ENCODE data around the gene SLC33A1. TPM values are rescaled to one million over a fixed set of nuclear protein-coding genes. Genes with fewer than 3 reads are reported as not detected.
A peak's percentile ranks its signal among the peaks of the same experiment; 100 is the strongest.
"Not testable (repeated sequence)": the region's sequence is repeated elsewhere in the genome, so short reads cannot be mapped to it uniquely, and the experiment has no call there.

Gene SLC33A1
- total and polyA plus RNA-seq, 8 donors = 10.1 to 39.1 (median 32.9) TPM

- no peak for TF ChIP-seq CTCF (IDR thresholded peaks at IDR 0.05)
- no peaks in the 10 kb centered on the region for H3K9me3 ChIP-seq
- WGBS, 2 donors = 0 to 1% methylated on average over 45 of the region's 45 CpGs
- peak overlapping the region; percentile 86 to 99 (median 93) for H3K4me3 ChIP-seq
- no peaks in the 10 kb centered on the region for H3K36me3 ChIP-seq
- peaks cover 0 to 22% (median 6%) of the 10 kb centered on the region in 3 donors for H3K4me1 ChIP-seq
- peak; percentile 1 to 9 (median 6) for ATAC-seq
- FAIRE-seq = no peak
- DNase-seq = peak in 2 of 6 donors; percentile 32 to 70
- no peaks in the 10 kb centered on the region for H3K27me3 ChIP-seq
- intact Hi-C loops (cut with DNase I) = no loop called here
- H3K27ac ChIP-seq = peak overlapping the region; percentile 90 to 97 (median 94)
These were observed 750 bp downstream of the SLC33A1 start for GRCh38 chr3:155853214-155854140.

GRCh38 chr3:155852341-155852740 lies 1.9 kb downstream of the SLC33A1 start:
- Histone ChIP-seq H3K4me3 (peak overlapping the region; percentile 86 to 99 (median 93)), H3K36me3 (no peaks in the 10 kb centered on the region), H3K27ac (peak overlapping the region in 2 of 4 donors; percentile 91 to 97), H3K27me3 (no peaks in the 10 kb centered on the region), H3K4me1 (peaks cover 0 to 24% (median 6%) of the 10 kb centered on the region in 3 donors), H3K9me3 (no peaks in the 10 kb centered on the region)
- no peak for FAIRE-seq
- no peak for ATAC-seq
- intact Hi-C loops (cut with DNase I) = no loop called here
- DNase-seq = no peak
- 14 to 20% methylated on average over 2 of the region's 2 CpGs for WGBS, 2 donors
- no peak for TF ChIP-seq CTCF (IDR thresholded peaks at IDR 0.05)

GRCh38 chr3:155849404-155849803 lies 4.8 kb downstream of the SLC33A1 start:
- intact Hi-C loops (cut with DNase I); H3K9me3 ChIP-seq; ATAC-seq; H3K27me3 ChIP-seq; FAIRE-seq; DNase-seq; H3K36me3 ChIP-seq: not testable (repeated sequence)
- Histone ChIP-seq H3K4me1 (peaks cover 0 to 36% (median 6%) of the 10 kb centered on the region in 3 donors), H3K4me3 (peak overlapping the region in 2 of 4 donors; percentile 86 to 99), H3K27ac (peak overlapping the region in 1 of 4 donors; percentile 97)
- WGBS, 2 donors = 33 to 47% methylated on average over 3 of the region's 3 CpGs

- DNase-seq (no peak), ATAC-seq (no peak), FAIRE-seq (no peak)
- H3K27ac ChIP-seq = no peak overlapping the region
- WGBS, 2 donors = 62 to 73% methylated on average over 3 of the region's 3 CpGs
- H3K9me3 ChIP-seq = no peaks in the 10 kb centered on the region
- no peaks in the 10 kb centered on the region for H3K36me3 ChIP-seq
- H3K4me1 ChIP-seq = peaks cover 0 to 36% (median 6%) of the 10 kb centered on the region in 3 donors
- intact Hi-C loops (cut with DNase I) = no loop called here
- TF ChIP-seq CTCF (IDR thresholded peaks at IDR 0.05) = no peak
- peak overlapping the region in 1 of 4 donors; percentile 86 for H3K4me3 ChIP-seq
- no peaks in the 10 kb centered on the region for H3K27me3 ChIP-seq
These were observed 6.2 kb downstream of the SLC33A1 start for GRCh38 chr3:155847993-155848392.

- intact Hi-C loops (cut with DNase I) = no loop called here
- Histone ChIP-seq H3K27ac (peak overlapping the region in 2 of 4 donors; percentile 72 to 82), H3K36me3 (no peaks in the 10 kb centered on the region), H3K27me3 (no peaks in the 10 kb centered on the region), H3K4me3 (peak overlapping the region in 1 of 4 donors; percentile 13), H3K9me3 (no peaks in the 10 kb centered on the region), H3K4me1 (peaks cover 0 to 28% (median 6%) of the 10 kb centered on the region in 3 donors)
- ATAC-seq (peak; percentile 63 to 86 (median 80)), FAIRE-seq (no peak), DNase-seq (peak in 1 of 6 donors; percentile 44)
- TF ChIP-seq CTCF (IDR thresholded peaks at IDR 0.05) = no peak
- WGBS, 2 donors = 33 to 37% methylated on average over 2 to 3 of the region's 3 CpGs
These were observed 8.1 kb downstream of the SLC33A1 start for GRCh38 chr3:155846119-155846518.

All from pancreas (tissue), 10 donors.